Endothelial cell of hepatic sinusoid (primary cell): ENCODE measurements around the gene PRSS1.
"Not testable (repeated sequence)": the region's sequence is repeated elsewhere in the genome, so short reads cannot be mapped to it uniquely, and the experiment has no call there.

ENCODE experiments used
- in situ Hi-C: cut with HindIII; loops from 2 replicates; pipeline ENCODE4 v1.10.0; 2017; ENCODE audit warnings: low sequenced_read_pairs

The PRSS1 gene

DNA sequence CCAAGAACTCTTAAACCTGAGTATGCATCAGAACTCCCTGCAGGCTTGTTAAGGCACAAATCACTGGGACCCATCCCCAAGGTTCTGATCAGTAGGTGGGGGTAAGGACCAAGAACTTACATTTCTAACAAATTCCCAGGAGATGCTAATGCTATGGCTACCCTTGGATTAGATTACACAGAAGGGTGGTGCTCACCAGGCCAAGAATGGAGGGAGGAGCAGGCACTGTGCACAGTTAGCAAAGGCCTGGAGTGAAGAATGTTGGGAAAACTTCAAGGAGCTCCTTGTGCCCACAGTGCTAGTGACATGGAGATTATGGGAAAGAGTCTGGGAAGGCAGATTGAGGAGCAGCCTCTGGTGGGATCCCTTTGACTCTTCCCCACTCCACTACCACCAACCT, 23.4 kb downstream of the PRSS1 start:
- in situ Hi-C loops: no loop called here

DNA sequence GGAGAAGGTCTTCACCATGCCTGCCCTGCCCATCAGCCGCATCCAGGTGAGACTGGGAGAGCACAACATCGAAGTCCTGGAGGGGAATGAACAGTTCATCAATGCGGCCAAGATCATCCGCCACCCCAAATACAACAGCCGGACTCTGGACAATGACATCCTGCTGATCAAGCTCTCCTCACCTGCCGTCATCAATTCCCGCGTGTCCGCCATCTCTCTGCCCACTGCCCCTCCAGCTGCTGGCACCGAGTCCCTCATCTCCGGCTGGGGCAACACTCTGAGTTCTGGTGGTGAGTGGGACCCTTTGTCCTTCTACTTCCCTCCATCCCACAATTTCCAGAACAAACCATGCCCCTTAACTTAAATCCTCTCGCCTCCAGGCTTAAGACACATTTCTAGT, 24.0 kb downstream of the PRSS1 start:
- in situ Hi-C loops: no loop called here

DNA sequence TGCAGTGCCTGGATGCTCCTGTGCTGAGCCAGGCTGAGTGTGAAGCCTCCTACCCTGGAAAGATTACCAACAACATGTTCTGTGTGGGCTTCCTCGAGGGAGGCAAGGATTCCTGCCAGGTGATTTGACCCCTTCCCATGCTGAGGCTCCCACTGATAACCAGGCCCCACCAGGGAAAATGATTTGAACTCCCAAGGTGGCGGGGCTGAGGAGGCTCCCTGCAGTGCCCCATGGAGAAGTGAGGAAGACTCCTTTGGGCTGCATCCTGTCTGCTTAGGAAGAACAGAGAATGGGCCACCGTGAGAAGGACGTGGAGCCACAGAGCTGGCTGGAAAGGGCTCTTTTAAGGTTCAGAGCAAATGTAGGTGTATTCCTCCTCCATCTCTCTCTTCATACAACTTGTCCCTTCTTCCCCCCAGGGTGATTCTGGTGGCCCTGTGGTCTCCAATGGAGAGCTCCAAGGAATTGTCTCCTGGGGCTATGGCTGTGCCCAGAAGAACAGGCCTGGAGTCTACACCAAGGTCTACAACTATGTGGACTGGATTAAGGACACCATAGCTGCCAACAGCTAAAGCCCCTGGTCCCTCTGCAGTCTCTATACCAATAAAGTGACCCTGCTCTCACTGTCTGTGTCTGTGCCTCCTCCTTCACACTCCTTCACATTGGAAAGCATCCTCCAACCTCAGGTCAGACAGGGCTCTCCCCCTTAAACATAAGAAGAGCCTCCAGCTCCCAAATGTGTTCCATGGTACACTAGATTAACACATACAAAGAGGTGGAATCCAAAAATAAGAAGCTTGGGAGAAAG, 24.9 kb downstream of the PRSS1 start:
- in situ Hi-C loops: no loop called here

DNA sequence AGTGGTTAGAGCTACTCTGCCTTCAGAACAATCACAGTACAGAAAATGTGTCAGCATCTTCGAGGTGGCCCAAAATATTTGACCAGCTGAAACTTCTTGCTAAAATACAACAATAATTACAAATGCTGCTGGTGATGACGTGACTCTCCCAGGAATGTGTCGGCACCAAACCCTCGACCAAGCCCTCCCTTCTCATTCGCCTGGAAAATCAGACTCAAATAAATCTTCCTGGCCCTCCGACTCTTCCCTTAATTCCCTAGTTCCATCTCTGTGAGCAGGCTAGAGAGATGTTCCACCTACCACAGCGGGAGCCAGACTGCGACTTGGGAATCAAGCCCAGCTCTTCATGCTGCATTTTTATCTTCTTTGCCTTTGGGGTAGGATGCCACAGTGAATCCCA, 25.6 kb downstream of the PRSS1 start:
- in situ Hi-C loops: no loop called here

DNA sequence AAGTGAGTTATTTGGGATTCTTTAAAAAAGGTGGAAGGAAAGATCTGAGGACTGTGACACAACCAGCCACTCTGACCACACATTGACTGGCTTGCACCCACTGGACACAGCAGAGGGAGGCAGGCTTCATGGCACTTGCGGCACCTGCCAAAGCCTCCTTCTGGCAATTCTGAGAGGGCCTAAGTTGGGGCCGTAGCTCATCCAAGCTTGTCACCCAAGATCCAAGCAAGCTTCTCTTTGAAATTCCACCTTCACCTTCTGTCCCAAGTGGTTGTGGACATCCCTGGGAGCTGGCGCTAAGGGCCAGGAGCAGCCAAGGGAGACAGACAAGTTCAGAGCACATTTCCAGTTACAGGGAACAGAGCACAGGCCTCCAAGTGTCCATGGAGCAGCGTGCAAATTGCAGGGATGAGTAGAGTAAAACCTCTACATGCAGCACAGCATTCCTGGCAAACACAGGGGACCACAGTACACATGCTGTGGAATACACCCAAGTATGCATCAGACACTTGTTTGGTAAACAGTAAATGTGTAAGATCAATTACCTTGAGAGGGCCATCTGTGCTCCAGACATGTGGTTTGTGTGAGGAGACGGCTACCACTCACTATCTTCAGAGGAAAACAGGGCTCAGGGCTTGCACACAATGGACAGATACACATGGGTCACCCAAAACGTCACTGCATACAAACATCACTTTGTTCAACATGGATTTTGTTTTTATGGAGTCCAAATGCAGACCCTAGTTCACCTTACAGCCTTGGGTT, 26.3 kb downstream of the PRSS1 start:
- in situ Hi-C loops: not testable (repeated sequence)

DNA sequence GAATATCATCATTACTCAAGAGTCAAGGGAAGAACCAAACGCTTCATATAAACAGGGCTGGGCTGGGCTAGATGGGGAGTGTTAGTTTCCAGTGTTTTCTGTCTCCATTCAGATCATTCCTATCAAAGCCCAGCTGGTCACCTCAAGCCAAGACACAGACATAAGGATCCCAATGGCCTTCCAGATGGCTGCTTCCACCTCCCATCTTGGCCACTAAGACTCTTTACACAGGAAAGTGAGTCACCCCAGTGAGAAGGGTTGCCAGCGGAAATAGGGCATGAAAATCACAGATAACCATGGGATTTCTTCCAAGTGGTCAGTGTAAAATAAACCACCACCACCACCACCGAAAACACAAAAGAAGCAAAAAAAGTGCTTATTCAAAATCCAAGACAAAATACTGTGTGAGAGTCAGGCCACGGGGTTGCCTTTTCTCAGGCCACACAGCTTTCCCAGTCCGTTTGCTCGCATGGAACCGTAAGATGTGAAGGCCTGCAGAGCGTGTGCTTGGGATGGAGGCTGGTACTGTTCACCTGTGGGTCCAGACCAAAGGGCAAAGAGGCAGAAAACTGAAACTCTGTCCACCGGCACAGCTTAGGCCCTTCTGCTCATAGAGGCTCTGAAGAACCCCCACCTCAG, 27.1 kb downstream of the PRSS1 start:
- in situ Hi-C loops: no loop called here

DNA sequence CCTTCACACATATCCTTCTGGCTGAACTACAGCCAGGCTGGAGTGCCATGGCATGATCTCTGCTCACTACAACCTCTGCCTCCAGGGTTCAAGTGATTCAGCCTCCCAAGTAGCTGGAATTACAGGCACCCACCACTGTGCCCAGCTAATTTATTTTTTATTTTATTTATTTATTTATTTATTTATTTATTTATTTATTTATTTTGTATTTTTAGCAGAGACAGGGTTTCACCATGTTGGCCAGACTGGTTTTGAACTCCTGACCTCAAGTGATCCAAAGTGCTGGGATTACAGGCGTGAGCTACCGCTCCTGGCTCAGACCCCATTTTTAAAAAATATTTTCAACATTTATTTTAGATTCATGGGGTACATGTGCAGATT, 27.6 kb downstream of the PRSS1 start:
- in situ Hi-C loops: not testable (repeated sequence)

DNA sequence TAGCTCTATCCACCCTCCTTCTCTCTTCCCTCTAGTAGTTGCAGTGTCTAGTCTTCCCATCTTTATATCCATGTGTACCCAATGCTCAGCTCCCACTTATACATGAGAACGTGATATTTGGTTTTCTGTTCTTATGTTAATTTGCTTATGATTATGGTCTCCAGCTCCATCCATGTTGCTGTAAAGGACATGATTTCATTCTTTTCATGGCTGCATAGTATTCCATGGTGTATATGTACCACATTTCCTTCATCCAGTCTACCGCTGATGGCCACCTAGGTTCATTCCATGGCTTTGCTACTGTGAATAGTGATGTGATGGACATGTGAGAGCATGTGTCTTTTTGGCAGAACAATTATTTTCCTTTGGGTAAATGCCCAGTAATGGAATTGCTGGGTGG, 28.0 kb downstream of the PRSS1 start:
- in situ Hi-C loops: no loop called here

DNA sequence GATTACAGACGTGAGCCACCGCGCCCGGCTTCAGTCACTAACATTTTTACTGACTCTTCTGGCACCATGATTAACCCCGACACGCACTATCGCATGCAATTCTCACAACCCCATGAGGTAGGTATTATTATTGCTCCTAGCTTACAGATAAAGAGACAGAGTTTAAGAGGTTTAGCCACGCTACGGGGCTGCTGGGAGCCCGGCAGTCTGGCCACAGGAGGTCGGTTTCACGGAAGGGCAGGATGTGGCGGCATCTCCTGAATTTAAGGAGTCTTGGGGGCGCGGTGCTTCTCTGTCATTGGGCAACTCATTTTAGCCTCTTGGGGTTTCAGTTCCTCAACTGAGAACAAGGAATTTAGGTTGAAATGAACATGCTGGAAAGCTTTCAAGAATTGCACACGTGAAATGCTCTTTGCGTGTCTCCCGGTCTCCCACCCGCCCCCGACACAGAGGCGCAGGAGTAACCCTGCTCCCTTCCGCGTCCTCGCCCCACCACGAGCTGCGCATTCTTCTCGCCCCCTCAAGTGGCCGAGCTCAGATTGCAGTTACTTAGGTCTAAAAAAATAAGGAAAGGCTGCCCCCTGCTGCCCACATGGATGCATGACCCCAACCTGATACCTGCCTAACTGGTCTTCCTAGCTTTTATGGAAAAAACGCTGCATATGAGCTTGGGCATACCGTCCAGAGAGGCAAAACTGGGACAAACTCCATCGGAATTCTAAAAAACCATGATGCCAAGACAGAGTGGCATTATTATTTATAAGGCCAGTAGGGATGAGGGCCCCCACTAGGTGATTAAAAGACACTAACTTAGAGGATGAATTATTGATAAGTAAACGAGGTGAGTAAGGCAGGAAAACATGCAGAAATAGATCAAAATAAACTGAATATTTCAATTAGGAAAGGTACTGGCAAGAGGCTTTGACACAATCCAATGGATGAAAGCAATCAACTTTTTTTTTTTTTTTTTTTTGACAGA, 33.9 kb downstream of the PRSS1 start:
- in situ Hi-C loops: no loop called here

DNA sequence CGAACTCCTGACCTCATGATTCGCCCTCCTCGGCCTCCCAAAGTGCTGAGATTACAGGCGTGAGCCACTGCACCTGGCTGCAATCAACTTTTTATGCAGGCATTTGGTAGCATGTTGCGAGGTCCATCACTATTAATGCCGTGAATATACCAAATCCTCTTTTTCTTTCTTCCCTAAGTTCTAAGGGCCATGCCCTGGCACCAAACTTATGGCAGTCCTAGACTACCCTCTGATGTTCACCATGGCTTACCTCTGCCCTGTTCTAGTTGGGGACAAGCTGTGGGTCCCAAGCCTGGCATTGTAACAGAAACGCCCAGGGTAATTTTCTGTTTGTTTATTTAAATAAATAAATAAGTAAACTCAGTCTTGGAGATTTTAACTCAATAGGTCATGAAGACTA, 34.8 kb downstream of the PRSS1 start:
- in situ Hi-C loops: no loop called here

DNA sequence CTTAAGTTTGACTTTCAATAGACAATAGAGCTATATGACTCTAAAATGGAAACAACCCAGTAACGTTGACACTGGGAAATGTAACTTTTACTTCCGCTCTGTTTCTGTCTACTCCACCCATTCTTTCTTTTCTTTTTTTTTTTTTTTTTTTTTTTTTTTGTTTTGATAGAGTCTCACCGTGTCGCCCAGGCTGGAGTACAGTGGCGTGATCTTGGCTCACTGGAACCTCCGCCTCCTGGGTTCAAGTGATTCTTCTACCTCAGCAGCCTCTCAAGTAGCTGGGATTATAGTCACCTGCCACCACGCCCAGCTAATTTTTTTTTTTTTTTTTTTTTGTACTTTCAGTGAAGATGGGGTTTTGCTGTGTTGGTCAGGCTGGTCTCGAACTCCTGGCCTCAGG, 35.4 kb downstream of the PRSS1 start:
- in situ Hi-C loops: loop anchor here (5.0 kb wide), 1 partner anchor 267 kb away; no protein-coding TSS in a partner anchor

DNA sequence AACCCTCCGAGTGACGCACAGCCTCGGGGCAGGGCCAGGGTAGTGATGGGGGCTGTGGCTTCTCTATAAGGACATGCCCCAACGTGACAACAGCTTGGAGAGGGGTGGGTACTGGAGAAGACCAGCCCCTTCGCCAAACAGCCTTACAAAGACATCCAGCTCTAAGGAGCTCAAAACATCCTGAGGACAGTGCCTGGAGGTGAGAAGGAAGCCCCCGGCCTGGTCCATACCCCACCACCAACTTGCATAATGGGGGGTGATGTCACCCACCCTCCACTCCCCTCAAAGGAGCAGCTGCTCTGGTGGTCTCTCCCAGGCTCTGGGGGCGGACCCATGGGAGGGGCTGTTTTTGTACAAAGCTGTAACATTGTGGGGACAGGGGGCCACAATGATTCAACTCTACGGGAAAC, 36.6 kb downstream of the PRSS1 start:
- in situ Hi-C loops: loop anchor here (5.0 kb wide), 1 partner anchor 269 kb away; no protein-coding TSS in a partner anchor

DNA sequence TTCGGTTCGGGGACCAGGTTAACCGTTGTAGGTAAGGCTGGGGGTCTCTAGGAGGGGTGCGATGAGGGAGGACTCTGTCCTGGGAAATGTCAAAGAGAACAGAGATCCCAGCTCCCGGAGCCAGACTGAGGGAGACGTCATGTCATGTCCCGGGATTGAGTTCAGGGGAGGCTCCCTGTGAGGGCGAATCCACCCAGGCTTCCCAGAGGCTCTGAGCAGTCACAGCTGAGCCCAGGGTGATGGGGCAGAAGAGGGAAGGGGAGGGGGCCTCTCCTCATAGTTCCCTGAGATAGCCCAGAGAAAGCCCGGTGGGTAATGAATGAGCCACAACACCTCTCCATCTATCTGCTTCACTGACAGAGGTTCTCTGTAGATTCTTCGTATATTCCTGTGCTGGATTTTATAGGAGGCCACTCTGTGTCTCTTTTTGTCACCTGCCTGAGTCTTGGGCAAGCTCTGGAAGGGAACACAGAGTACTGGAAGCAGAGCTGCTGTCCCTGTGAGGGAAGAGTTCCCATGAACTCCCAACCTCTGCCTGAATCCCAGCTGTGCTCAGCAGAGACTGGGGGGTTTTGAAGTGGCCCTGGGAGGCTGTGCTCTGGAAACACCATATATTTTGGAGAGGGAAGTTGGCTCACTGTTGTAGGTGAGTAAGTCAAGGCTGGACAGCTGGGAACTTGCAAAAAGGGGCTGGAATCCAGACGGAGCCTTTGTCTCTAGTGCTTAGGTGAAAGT, 37.9 kb downstream of the PRSS1 start:
- in situ Hi-C loops: loop anchor here (5.0 kb wide), 1 partner anchor 270 kb away; no protein-coding TSS in a partner anchor

DNA sequence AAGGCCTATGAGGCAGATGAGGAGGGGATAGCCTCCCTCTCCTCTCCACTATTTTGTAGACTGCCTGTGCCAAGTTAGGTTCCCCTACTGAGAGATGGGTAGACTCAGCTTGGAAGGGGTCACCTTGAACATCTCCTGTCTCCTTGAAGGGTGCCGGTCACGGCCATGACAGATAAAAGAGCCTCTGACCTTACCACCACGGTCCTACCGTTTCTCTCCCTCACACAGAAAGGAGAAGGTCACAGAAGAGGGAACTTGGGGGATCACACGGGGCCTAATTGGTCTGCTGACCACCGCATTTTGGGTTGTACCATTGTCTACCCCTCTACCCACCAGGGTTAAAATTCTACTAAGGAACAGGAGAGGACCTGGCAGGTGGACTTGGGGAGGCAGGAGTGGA, 38.5 kb downstream of the PRSS1 start:
- in situ Hi-C loops: loop anchor here (5.0 kb wide), 1 partner anchor 270 kb away; no protein-coding TSS in a partner anchor

DNA sequence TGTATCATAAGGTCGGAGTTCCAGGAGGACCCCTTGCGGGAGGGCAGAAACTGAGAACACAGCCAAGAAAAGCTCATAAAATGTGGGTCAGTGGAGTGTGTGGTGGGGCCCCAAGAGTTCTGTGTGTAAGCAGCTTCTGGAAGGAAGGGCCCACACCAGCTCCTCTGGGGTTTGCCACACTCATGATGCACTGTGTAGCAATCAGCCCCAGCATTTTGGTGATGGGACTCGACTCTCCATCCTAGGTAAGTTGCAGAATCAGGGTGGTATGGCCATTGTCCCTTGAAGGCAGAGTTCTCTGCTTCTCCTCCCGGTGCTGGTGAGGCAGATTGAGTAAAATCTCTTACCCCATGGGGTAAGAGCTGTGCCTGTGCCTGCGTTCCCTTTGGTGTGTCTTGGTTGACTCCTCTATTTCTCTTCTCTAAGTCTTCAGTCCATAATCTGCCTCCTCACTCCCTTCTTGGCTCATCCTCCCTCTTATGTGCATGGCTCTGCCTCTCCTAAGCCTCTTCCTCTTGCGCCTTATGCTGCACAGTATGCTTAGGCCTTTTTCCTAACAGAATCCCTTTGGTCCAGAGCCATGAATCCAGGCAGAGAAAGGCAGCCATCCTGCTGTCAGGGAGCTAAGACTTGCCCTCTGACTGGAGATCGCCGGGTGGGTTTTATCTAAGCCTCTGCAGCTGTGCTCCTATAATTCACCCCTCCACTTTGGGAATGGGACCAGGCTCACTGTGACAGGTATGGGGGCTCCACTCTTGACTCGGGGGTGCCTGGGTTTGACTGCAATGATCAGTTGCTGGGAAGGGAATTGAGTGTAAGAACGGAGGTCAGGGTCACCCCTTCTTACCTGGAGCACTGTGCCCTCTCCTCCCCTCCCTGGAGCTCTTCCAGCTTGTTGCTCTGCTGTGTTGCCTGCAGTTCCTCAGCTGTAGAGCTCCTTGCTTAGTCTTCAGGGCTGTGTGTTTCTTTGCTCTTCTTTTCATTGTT, 39.3 kb downstream of the PRSS1 start:
- in situ Hi-C loops: loop anchor here (5.0 kb wide), 1 partner anchor 271 kb away; no protein-coding TSS in a partner anchor

DNA sequence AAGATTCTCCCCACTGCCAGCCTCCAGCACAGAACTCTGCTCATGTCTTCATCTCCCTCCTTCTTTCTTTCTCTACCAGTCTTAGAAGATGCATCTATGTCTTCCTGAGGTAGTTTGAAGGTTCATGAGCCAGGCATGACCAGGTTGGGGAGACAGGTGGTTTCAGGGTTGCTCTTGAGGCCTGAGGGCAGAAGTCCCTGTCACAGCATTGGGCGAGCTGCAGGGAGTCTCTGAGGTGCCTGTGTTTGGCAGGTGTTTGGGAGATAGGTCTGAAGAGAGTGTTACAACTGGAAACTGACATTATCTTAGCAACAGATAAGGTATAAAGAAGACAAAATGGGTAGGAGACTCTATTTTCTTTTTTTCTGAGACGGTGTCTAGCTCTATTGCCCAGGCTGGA, 40.2 kb downstream of the PRSS1 start:
- in situ Hi-C loops: loop anchor here (5.0 kb wide), 1 partner anchor 272 kb away; no protein-coding TSS in a partner anchor

DNA sequence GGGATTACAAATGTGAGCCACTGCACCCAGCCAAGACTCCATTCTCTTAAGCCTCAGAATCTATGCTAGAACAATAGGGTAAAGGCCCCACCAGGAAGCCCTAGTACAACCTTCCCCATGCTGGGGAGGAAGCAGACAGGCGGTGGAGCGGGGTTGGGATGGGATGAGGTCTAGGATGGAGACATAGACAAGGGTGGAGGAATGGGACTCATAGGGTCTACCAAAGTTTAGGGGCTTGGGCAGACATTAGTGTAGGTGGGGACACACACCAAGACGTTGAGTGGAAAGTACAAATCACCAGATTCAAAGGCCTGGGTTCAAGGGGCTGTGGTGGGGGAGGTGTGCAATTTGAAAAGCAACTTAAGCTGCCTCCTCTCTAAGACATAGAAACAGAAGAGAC, 40.8 kb downstream of the PRSS1 start:
- in situ Hi-C loops: no loop called here

DNA sequence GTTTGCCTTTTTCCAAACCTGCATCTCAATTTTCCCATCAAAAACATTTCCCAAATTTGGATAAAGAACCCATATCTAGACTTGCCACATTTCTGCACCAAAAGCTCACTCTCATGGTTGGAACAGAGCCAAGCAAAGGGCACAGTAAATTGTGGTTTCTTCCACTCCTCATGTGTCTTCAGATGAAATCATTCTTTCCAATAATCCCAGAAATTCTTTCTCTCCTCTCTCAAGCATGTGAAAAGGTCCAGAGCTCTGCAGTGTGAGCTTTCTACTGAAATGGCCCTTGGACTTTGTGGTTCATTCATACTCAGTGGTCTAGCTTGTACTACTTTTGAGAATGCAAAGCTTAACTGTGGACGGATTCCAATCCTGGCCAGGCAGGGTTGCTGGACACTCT, 41.3 kb downstream of the PRSS1 start:
- in situ Hi-C loops: no loop called here
